ENCODE results near the gene IL32. TPM values are rescaled to one million over a fixed set of nuclear protein-coding genes. Genes with fewer than 3 reads are reported as not detected.

The IL32 gene
- total and polyA plus RNA-seq, 2 of the 4 experiments (the other 2 are of a cell fraction): 25.6 to 95.7 TPM

DNA sequence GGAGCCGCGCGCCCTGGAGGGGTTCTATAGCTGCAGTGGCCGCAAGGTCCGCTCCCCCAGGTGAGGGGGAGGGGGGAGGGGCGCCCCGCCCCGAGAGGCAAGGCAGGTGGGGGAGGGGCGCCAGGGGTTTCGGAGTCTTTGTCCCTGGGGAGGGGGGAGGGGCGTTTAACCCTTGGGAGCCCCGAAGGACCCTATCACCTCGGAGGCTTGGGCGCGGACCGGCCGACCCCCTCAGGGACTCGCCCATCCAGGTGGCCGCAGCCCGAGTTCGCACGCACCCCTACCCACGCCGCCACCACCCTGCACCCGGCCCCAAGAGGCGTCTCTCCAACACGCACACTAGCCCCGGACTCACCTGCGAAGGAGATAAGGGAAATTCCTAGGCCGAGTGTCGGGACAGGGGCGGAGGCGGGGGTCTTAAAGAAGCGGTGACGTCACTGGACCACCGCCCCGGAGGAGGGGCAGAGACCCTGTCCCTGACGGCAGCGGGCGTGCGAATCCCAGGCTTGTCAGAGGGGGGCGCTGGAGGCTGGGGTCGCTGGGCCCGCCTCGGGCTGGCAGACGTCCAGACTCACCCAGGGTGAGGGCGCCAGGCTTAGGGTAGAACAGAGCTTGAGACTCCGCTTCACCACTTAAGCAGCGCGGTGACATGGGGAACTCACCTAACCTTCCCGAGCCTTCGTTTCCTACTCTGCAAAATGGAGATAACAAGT, 47.5 kb upstream of the IL32 start, which contains the start of gene CLDN6:
Gene CLDN6, minus strand, starts transcription at position 390 of the 713 bp plus-strand sequence. CDS start 2,162 bp downstream, outside the sequence.
- POLR2A ChIA-PET (ENCODE audit: unreplicated experiment): no interaction called here
- no TSS peak for BruUV-seq (replicated peaks)
- DNase-seq: no peak

More for the DNA sequence above, 47.5 kb upstream of the IL32 start, which contains the start of gene CLDN6:
- H3K9ac ChIP-seq (ENCODE audit: low read depth, low read length): no peak within 1 kb of the TSS
- CTCF ChIA-PET: no interaction called here
- in situ Hi-C loops (cut with MboI; ENCODE audit: low sequenced_read_pairs) (no loop called here), dilution Hi-C loops (cut with HindIII; ENCODE audit: low sequenced_read_pairs, unreplicated experiment) (no loop called here), intact Hi-C loops (cut with micrococcal nuclease) (no loop called here)
- H3K4me1 ChIP-seq (ENCODE audit: control insufficient read depth, insufficient read depth, low read length): peaks cover 8% of the 10 kb centered on the region
- no peak within 1 kb of the TSS for H3K23ac ChIP-seq (ENCODE audit: low read depth, low read length)
- H2AFZ ChIP-seq (replicated peaks; ENCODE audit: low read length, poor library complexity): peak within 1 kb of the TSS; percentile 53
- H3K18ac ChIP-seq (ENCODE audit: low read depth, low read length): no peak within 1 kb of the TSS
- no peak within 1 kb of the TSS for H4K5ac ChIP-seq (ENCODE audit: low read depth, low read length)
- H3K36me3 ChIP-seq (ENCODE audit: control insufficient read depth, insufficient read depth, low read length): peaks cover 10% of the 10 kb centered on the region
- H3K14ac ChIP-seq (replicated peaks; ENCODE audit: low read depth, low read length): no peak within 1 kb of the TSS
- no CpG with 5 or more reads among the region's 52 CpGs for WGBS, 2 experiments (ENCODE audit: extremely low coverage in 2 of 2, insufficient read length in 1 of 2)
- no peaks in the 10 kb centered on the region for H3K9me1 ChIP-seq (ENCODE audit: insufficient read depth, low read length)
- H3K27ac ChIP-seq (ENCODE audit: insufficient read depth, low read length): no peak within 1 kb of the TSS
- H3K4me2 ChIP-seq (ENCODE audit: low read depth, low read length): no peak within 1 kb of the TSS
- H2BK15ac ChIP-seq (ENCODE audit: low read depth, low read length): no peak within 1 kb of the TSS
- H2AK5ac ChIP-seq (ENCODE audit: low read depth, low read length): 0 out of 2 replicates have a peak within 1 kb of the TSS, but pooled peaks have one; percentile 43
- H3K27me3 ChIP-seq (ENCODE audit: control insufficient read depth, insufficient read depth, low read length): peaks cover 16% of the 10 kb centered on the region
- TF ChIP-seq RCOR1 (IDR thresholded peaks at IDR 0.05; ENCODE audit: insufficient replicate concordance, low read length) (no peak), MAFK (IDR thresholded peaks at IDR 0.05; ENCODE audit: low read depth, low read length) (no peak), FOS (IDR thresholded peaks at IDR 0.05; ENCODE audit: low read depth, low read length) (no peak), MXI1 (IDR thresholded peaks at IDR 0.05; ENCODE audit: borderline replicate concordance, low read depth, low read length) (no peak), RAD21 (IDR thresholded peaks at IDR 0.05; ENCODE audit: low read length) (no peak)
- TF ChIP-seq, protein P1, sequence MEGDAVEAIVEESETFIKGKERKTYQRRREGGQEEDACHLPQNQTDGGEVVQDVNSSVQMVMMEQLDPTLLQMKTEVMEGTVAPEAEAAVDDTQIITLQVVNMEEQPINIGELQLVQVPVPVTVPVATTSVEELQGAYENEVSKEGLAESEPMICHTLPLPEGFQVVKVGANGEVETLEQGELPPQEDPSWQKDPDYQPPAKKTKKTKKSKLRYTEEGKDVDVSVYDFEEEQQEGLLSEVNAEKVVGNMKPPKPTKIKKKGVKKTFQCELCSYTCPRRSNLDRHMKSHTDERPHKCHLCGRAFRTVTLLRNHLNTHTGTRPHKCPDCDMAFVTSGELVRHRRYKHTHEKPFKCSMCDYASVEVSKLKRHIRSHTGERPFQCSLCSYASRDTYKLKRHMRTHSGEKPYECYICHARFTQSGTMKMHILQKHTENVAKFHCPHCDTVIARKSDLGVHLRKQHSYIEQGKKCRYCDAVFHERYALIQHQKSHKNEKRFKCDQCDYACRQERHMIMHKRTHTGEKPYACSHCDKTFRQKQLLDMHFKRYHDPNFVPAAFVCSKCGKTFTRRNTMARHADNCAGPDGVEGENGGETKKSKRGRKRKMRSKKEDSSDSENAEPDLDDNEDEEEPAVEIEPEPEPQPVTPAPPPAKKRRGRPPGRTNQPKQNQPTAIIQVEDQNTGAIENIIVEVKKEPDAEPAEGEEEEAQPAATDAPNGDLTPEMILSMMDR (conservative IDR thresholded peaks at IDR 0.05; ENCODE audit: low read depth, low read length): 0 out of 2 replicates have a peak, but pooled peaks have one; percentile 19
- TF ChIP-seq, protein P2, sequence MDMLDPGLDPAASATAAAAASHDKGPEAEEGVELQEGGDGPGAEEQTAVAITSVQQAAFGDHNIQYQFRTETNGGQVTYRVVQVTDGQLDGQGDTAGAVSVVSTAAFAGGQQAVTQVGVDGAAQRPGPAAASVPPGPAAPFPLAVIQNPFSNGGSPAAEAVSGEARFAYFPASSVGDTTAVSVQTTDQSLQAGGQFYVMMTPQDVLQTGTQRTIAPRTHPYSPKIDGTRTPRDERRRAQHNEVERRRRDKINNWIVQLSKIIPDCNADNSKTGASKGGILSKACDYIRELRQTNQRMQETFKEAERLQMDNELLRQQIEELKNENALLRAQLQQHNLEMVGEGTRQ (IDR thresholded peaks at IDR 0.05; ENCODE audit: low read depth, low read length): no peak
- H4K20me1 ChIP-seq (ENCODE audit: insufficient read depth, low read length): peaks cover 28% of the 10 kb centered on the region
- H2BK120ac ChIP-seq (ENCODE audit: low read depth, low read length): no peak within 1 kb of the TSS
- no peak within 1 kb of the TSS for H4K8ac ChIP-seq (ENCODE audit: low read depth in 2 of 2, low read length in 2 of 2)
- H2AK9ac ChIP-seq (replicated peaks; ENCODE audit: low read depth, low read length, poor library complexity): peak within 1 kb of the TSS; percentile 42
- no peak within 1 kb of the TSS for H3K4me3 ChIP-seq (ENCODE audit: insufficient read depth, low read depth, low read length)
- H4K91ac ChIP-seq (ENCODE audit: insufficient read depth, low read depth, low read length): no peak within 1 kb of the TSS
- H2BK20ac ChIP-seq (ENCODE audit: low read depth, low read length): no peak within 1 kb of the TSS
- H3K79me1 ChIP-seq (ENCODE audit: low read depth in 1 of 2, low read length in 2 of 2): peaks cover 0 to 17% of the 10 kb centered on the region in 2 experiments; a peak in 2 of 4 replicates
- no peak for ATAC-seq (ENCODE audit: low read depth)
- no peaks in the 10 kb centered on the region for H3K9me3 ChIP-seq (ENCODE audit: control insufficient read depth, insufficient read depth, low read length)
- H3K4ac ChIP-seq (ENCODE audit: low read depth, low read length): no peak within 1 kb of the TSS
- no peak within 1 kb of the TSS for H2BK5ac ChIP-seq (ENCODE audit: low read depth, low read length, poor library complexity, severe bottlenecking)
- no peak within 1 kb of the TSS for H3K56ac ChIP-seq (ENCODE audit: extremely low read depth, insufficient read depth, low read length)

All from IMR-90 (cell line).